Gastrocnemius medialis (tissue), 4 donors: ENCODE data around the gene ICAM4.

Source experiments
- CTCF ChIP-seq, 5 experiments: fragments of 450-650 bp in 3 of 5; fragments of 200-600 bp in 2 of 5; sonication (generic) in 2 of 5; IDR thresholded peaks in 4 of 5; conservative IDR thresholded peaks in 1 of 5; 1 replicate in 4 of 5; 2 replicates in 1 of 5; pipeline ENCODE4 v1.5.1; 2016 to 2019; ENCODE audit warnings: antibody characterized with exemption in 5 of 5, mild to moderate bottlenecking in 3 of 5, moderate library complexity in 3 of 5
- POLR2A ChIP-seq, 2 donors: fragments of 450-650 bp; IDR thresholded peaks; one replicate each; pipeline ENCODE4 v1.6.1; 2017; ENCODE audit warnings: antibody characterized with exemption in 2 of 2, mild to moderate bottlenecking in 2 of 2, moderate library complexity in 2 of 2

- TF ChIP-seq CTCF (IDR thresholded peaks at IDR 0.05 in 4 of 5, conservative IDR thresholded peaks at IDR 0.05 in 1 of 5) (no peak), POLR2A (IDR thresholded peaks at IDR 0.05) (no peak)
Measured at GRCh38 chr19:10318807-10319682, 32.3 kb downstream of the ICAM4 start.
